Upper lobe of right lung (tissue), 1 donor: ENCODE measurements around the gene CDK5RAP3. TPM values are rescaled to one million over a fixed set of nuclear protein-coding genes. Genes with fewer than 3 reads are reported as not detected.
"Not testable (repeated sequence)": the region's sequence is repeated elsewhere in the genome, so short reads cannot be mapped to it uniquely, and the experiment has no call there.

Source experiments
- ATAC-seq: fragments of 200-7000 bp; cut with Tn5 transposase; one replicate; pipeline ENCODE4 v1.9.1; 2020; ENCODE audit warnings: mild to moderate bottlenecking, moderate library complexity
- DNase-seq: peaks from one replicate; pipeline ENCODE4 v3.0.0-alpha.2; 2020
- H3K27ac ChIP-seq: fragments of 200-600 bp; one replicate; pipeline ENCODE4 v1.8.0; 2022
- H3K27me3 ChIP-seq: fragments of 200-600 bp; one replicate; pipeline ENCODE4 v1.8.0; 2022; ENCODE audit warnings: mild to moderate bottlenecking
- H3K36me3 ChIP-seq: fragments of 200-600 bp; one replicate; pipeline ENCODE4 v1.8.0; 2022
- H3K4me1 ChIP-seq: fragments of 200-600 bp; one replicate; pipeline ENCODE4 v1.8.0; 2022
- H3K4me3 ChIP-seq: fragments of 200-600 bp; one replicate; pipeline ENCODE4 v1.8.0; 2022; ENCODE audit warnings: mild to moderate bottlenecking
- H3K9me3 ChIP-seq: fragments of 200-600 bp; one replicate; pipeline ENCODE4 v1.8.0; 2022
- CTCF ChIP-seq: fragments of 200-600 bp; IDR thresholded peaks from one replicate; pipeline ENCODE4 v1.8.0; 2022; ENCODE audit warnings: antibody characterized with exemption
- intact Hi-C: fragments of 100-400 bp; cut with DNase I; formaldehyde crosslinking; loops from one replicate; pipeline ENCODE4 v1.11.0; 2022
- total RNA-seq: library from RNA; stranded (reverse); fragmentation: NEBNext Ultra II Directional; extraction: Animal tissue kit (Norgen Biotek cat#: 25700); gene quantifications from one replicate; pipeline ENCODE4 v1.2.1, GENCODE V29; 2021
- donor health status: DM: no; HTN: yes; CAD: no; lungs with severe emphysema.

Gene CDK5RAP3
- total RNA-seq, 1 donor from 2014 or later: 140 TPM

GRCh38 chr17:47982091-47982617 lies 11.2 kb downstream of the CDK5RAP3 start:
- no peak for TF ChIP-seq CTCF
- Histone ChIP-seq H3K4me3 (no peak overlapping the region), H3K27me3 (no peaks in the 10 kb centered on the region), H3K4me1 (peaks cover 18% of the 10 kb centered on the region), H3K9me3 (no peaks in the 10 kb centered on the region), H3K27ac (no peak overlapping the region), H3K36me3 (peaks cover 54% of the 10 kb centered on the region)
- intact Hi-C loops: no loop called here
- ATAC-seq (no peak), DNase-seq (no peak)

GRCh38 chr17:47982645-47983390 lies 11.9 kb downstream of the CDK5RAP3 start:
- intact Hi-C loops: no loop called here
- TF ChIP-seq CTCF: no peak
- Histone ChIP-seq H3K4me3 (no peak overlapping the region), H3K27me3 (no peaks in the 10 kb centered on the region), H3K27ac (no peak overlapping the region), H3K9me3 (no peaks in the 10 kb centered on the region), H3K36me3 (peaks cover 47% of the 10 kb centered on the region), H3K4me1 (peaks cover 21% of the 10 kb centered on the region)
- DNase-seq (no peak), ATAC-seq (no peak)

GRCh38 chr17:47983492-47984223 lies 12.7 kb downstream of the CDK5RAP3 start:
- Histone ChIP-seq H3K27me3 (no peaks in the 10 kb centered on the region), H3K9me3 (no peaks in the 10 kb centered on the region), H3K4me3 (no peak overlapping the region), H3K27ac (no peak overlapping the region), H3K4me1 (peaks cover 21% of the 10 kb centered on the region), H3K36me3 (peaks cover 39% of the 10 kb centered on the region)
- no peak for TF ChIP-seq CTCF
- ATAC-seq (no peak), DNase-seq (no peak)
- intact Hi-C loops: no loop called here

DNA sequence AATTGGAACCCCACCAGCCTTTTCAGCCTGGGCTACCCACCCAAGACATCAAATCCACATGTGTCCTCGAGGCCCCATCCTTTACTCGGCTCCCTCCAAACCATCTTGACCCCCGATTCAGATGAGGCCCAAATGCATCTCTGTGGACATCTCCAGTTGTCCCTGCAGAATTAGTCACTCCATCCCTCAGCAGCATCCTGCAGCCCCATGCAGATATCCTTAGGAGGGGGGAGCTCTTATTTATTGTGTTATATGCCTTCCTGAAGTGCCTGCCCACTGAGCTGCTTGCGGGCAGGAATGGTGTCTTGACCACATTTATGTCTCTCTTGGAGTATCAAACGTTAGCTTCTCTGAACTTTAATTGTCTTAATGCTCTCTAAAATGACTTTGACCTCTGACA lies 15.6 kb downstream of the CDK5RAP3 start:
- TF ChIP-seq CTCF: no peak
- no peak overlapping the region for H3K27ac ChIP-seq
- intact Hi-C loops: no loop called here
- H3K4me3 ChIP-seq: no peak overlapping the region
- no peaks in the 10 kb centered on the region for H3K27me3 ChIP-seq
- H3K4me1 ChIP-seq: peaks cover 21% of the 10 kb centered on the region
- H3K9me3 ChIP-seq: no peaks in the 10 kb centered on the region
- no peak for DNase-seq
- peaks cover 10% of the 10 kb centered on the region for H3K36me3 ChIP-seq
- ATAC-seq: no peak

GRCh38 chr17:47987240-47987835 lies 16.4 kb downstream of the CDK5RAP3 start:
- no peak for TF ChIP-seq CTCF
- H3K4me3 ChIP-seq: no peak overlapping the region
- ATAC-seq (peak; percentile 49), DNase-seq (no peak)
- H3K4me1 ChIP-seq: peaks cover 21% of the 10 kb centered on the region
- intact Hi-C loops: no loop called here
- H3K27ac ChIP-seq: no peak overlapping the region
- peaks cover 5% of the 10 kb centered on the region for H3K36me3 ChIP-seq
- no peaks in the 10 kb centered on the region for H3K9me3 ChIP-seq
- H3K27me3 ChIP-seq: peaks cover 4% of the 10 kb centered on the region

DNA sequence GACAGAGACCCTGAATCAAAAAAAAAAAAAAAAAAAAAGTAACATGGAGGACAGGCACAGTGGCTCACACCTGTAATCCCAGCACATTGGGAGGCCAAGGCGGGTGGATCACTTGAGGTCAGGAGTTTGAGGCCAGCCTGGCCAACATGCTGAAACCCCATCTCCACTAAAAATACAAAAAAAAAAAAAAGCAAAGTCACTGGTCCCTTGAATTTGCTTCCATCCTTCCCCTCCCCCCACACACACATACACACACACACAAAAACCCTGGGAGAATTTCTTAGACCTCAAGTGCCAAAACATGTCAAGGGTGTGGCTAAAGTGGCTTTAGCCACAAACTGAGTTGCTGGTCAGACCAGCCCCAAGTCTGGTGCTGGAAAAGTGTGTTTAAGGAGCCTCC lies 17.5 kb downstream of the CDK5RAP3 start:
- ATAC-seq, H3K27me3 ChIP-seq: not testable (repeated sequence)

More for the DNA sequence above, 17.5 kb downstream of the CDK5RAP3 start:
- H3K36me3 ChIP-seq, DNase-seq, H3K9me3 ChIP-seq, H3K27ac ChIP-seq, H3K4me3 ChIP-seq, intact Hi-C loops: not testable (repeated sequence)
- peaks cover 11% of the 10 kb centered on the region for H3K4me1 ChIP-seq
